DMS114 treated with DMSO at 0.1 percent for 48 hours (cell line): ENCODE data around the gene CDK19.
A peak's percentile ranks its signal among the peaks of the same experiment; 100 is the strongest.
"Not testable (repeated sequence)": the region's sequence is repeated elsewhere in the genome, so short reads cannot be mapped to it uniquely, and the experiment has no call there.

Source experiments
- DNase-seq: peaks from one replicate; lab custom pipeline; 2025; ENCODE audit not compliant: unreplicated experiment; lab: John Stamatoyannopoulos, UW

Gene CDK19

GRCh38 chr6:110814102-110815014 lies 911 bp downstream of the CDK19 start:
- peak; percentile 40 for DNase-seq

GRCh38 chr6:110813338-110814101 lies 1.7 kb downstream of the CDK19 start:
- DNase-seq = no peak

GRCh38 chr6:110812719-110813118 lies 2.5 kb downstream of the CDK19 start:
- no peak for DNase-seq

- DNase-seq = no peak
Measured at GRCh38 chr6:110810896-110811586, 4.2 kb downstream of the CDK19 start.

GRCh38 chr6:110809792-110810191 lies 5.5 kb downstream of the CDK19 start:
- DNase-seq = no peak

- not testable (repeated sequence) for DNase-seq
Measured at GRCh38 chr6:110802175-110802574, 13.1 kb downstream of the CDK19 start.

GRCh38 chr6:110800839-110801196 lies 14.5 kb downstream of the CDK19 start:
- no peak for DNase-seq

GRCh38 chr6:110800196-110800838 lies 15.0 kb downstream of the CDK19 start:
- no peak for DNase-seq

- DNase-seq = no peak
Measured at GRCh38 chr6:110799655-110800054, 15.6 kb downstream of the CDK19 start.

GRCh38 chr6:110799189-110799588 lies 16.1 kb downstream of the CDK19 start:
- DNase-seq = no peak

GRCh38 chr6:110795271-110795670 lies 20.0 kb downstream of the CDK19 start:
- DNase-seq = no peak

- no peak for DNase-seq
Measured at GRCh38 chr6:110786696-110787095, 28.6 kb downstream of the CDK19 start.

- DNase-seq = no peak
Measured at GRCh38 chr6:110786271-110786670, 29.0 kb downstream of the CDK19 start.

- no peak for DNase-seq
Measured at GRCh38 chr6:110784610-110784979, 30.7 kb downstream of the CDK19 start.

- no peak for DNase-seq
Measured at GRCh38 chr6:110781522-110782214, 33.6 kb downstream of the CDK19 start.

GRCh38 chr6:110778333-110778732 lies 36.9 kb downstream of the CDK19 start:
- DNase-seq = no peak

- DNase-seq = no peak
Measured at GRCh38 chr6:110777636-110778035, 37.6 kb downstream of the CDK19 start.

- DNase-seq = no peak
Measured at GRCh38 chr6:110776413-110776812, 38.9 kb downstream of the CDK19 start.

- no peak for DNase-seq
Measured at GRCh38 chr6:110769923-110770322, 45.3 kb downstream of the CDK19 start.

- no peak for DNase-seq
Measured at GRCh38 chr6:110768057-110768456, 47.2 kb downstream of the CDK19 start.

GRCh38 chr6:110761371-110761770 lies 53.9 kb downstream of the CDK19 start:
- no peak for DNase-seq
